ENCODE measurements around the gene ZNF407.

- TF ChIP-seq CTCF (IDR thresholded peaks at IDR 0.05) (no peak), POLR2A (IDR thresholded peaks at IDR 0.05) (no peak), POLR2AphosphoS5 (IDR thresholded peaks at IDR 0.05) (no peak)
These were observed 485.5 kb downstream of the ZNF407 start for GRCh38 chr18:75083131-75083530.
